Thoracic aorta (tissue), 2 donors: ENCODE measurements around the gene ADAMTS14. TPM values are rescaled to one million over a fixed set of nuclear protein-coding genes. Genes with fewer than 3 reads are reported as not detected.

ENCODE experiments used
- ATAC-seq: fragments of 150-250 bp; one replicate; pipeline ENCODE4 v1.8.0; 2017; ENCODE audit warnings: low read depth; ENCODE audit not compliant: insufficient number of reproducible peaks, low FRiP score
- DNase-seq: peaks from one replicate; pipeline ENCODE4 v3.0.0-alpha.2; 2020; ENCODE audit warnings: low spot score
- H3K27ac ChIP-seq, 2 donors: fragments of 200-600 bp; sonication (generic); 1 replicate in 1 of 2; 2 replicates in 1 of 2; pipeline ENCODE4 v1.5.1; 2016; ENCODE audit warnings: mild to moderate bottlenecking in 2 of 2, moderate library complexity in 2 of 2
- H3K27me3 ChIP-seq: fragments of 200-600 bp; sonication (generic); replicated peaks from 2 replicates; pipeline ENCODE4 v1.6.0; 2016; ENCODE audit warnings: mild to moderate bottlenecking; ENCODE audit not compliant: insufficient read depth
- H3K36me3 ChIP-seq: fragments of 200-600 bp; sonication (generic); one replicate; pipeline ENCODE4 v1.5.1; 2016
- H3K4me1 ChIP-seq, 2 donors: fragments of 200-600 bp; sonication (generic); 1 replicate in 1 of 2; 2 replicates in 1 of 2; pipeline versions ENCODE4 v1.5.1 to v1.6.0; 2016; ENCODE audit warnings: low read depth in 2 of 2, mild to moderate bottlenecking in 1 of 2; ENCODE audit not compliant: control insufficient read depth in 1 of 2
- H3K4me3 ChIP-seq: fragments of 200-600 bp; sonication (generic); 2 replicates; pipeline ENCODE4 v1.5.1; 2016; ENCODE audit warnings: mild to moderate bottlenecking
- H3K9me3 ChIP-seq: fragments of 200-600 bp; sonication (generic); 2 replicates; pipeline ENCODE4 v1.5.1; 2016
- total RNA-seq, 2 donors: library from RNA; depleted of rRNA; stranded (reverse); fragments of >200 nt; gene quantifications; one replicate each; pipeline versions ENCODE4 v1.1.0 to v1.2.3, GENCODE V29; 2016
- TF ChIP-seq, protein P1 (sequence below): fragments of 200-600 bp; sonication (generic); IDR thresholded peaks from one replicate; pipeline ENCODE4 v1.5.1; 2019; ENCODE audit warnings: antibody characterized with exemption

Gene ADAMTS14
- total RNA-seq, 2 donors from 2014 or later, result 1.3 TPM; not detected in 1

DNA sequence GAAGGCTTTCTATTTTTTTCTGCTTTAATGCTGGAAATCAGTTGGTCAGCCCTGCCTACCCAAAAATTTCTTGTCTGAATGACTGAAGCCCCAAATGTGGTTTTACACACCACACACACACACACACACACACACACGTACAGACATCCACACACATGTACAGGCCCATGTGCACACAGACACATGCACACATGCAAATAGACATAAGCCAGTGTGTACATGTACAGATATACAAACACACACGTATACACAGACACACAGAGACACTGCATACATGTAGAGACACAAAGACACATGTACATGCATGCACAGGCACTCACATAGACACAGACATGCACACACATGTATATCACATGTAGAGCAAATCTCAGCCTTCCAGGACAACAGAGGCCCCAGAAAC, 58.6 kb downstream of the ADAMTS14 start:
- Histone ChIP-seq H3K27ac (no peak overlapping the region), H3K36me3 (no peaks in the 10 kb centered on the region), H3K9me3 (no peaks in the 10 kb centered on the region), H3K4me1 (no peaks in the 10 kb centered on the region), H3K4me3 (no peak overlapping the region), H3K27me3 (no peaks in the 10 kb centered on the region)
- no peak for DNase-seq
- ATAC-seq, result no peak
- TF ChIP-seq, protein P1, sequence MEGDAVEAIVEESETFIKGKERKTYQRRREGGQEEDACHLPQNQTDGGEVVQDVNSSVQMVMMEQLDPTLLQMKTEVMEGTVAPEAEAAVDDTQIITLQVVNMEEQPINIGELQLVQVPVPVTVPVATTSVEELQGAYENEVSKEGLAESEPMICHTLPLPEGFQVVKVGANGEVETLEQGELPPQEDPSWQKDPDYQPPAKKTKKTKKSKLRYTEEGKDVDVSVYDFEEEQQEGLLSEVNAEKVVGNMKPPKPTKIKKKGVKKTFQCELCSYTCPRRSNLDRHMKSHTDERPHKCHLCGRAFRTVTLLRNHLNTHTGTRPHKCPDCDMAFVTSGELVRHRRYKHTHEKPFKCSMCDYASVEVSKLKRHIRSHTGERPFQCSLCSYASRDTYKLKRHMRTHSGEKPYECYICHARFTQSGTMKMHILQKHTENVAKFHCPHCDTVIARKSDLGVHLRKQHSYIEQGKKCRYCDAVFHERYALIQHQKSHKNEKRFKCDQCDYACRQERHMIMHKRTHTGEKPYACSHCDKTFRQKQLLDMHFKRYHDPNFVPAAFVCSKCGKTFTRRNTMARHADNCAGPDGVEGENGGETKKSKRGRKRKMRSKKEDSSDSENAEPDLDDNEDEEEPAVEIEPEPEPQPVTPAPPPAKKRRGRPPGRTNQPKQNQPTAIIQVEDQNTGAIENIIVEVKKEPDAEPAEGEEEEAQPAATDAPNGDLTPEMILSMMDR, result no peak

DNA sequence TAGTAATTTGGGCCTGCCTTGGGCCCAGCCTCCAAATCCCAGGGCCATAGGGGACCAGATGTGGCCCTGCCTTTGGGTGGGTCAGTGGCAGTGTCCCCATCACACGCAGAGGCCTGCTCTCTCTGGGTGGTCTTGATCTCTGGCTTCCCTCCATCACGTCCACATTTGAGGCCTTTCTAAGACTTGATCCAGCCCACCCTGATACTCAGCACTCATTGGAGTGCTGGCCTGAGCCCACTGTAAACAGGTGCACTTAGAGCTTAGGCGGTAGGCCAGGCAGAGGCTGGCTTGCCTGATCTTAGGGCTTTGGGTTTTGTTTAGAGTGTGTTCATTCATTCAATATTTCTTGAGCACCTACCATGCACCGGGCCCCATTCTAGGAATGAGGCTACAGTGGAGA, 60.3 kb downstream of the ADAMTS14 start:
- Histone ChIP-seq H3K4me3 (no peak overlapping the region), H3K9me3 (no peaks in the 10 kb centered on the region), H3K27ac (no peak overlapping the region), H3K36me3 (no peaks in the 10 kb centered on the region), H3K4me1 (no peaks in the 10 kb centered on the region), H3K27me3 (no peaks in the 10 kb centered on the region)
- no peak for ATAC-seq
- TF ChIP-seq, protein P1, result no peak
- DNase-seq, result no peak

DNA sequence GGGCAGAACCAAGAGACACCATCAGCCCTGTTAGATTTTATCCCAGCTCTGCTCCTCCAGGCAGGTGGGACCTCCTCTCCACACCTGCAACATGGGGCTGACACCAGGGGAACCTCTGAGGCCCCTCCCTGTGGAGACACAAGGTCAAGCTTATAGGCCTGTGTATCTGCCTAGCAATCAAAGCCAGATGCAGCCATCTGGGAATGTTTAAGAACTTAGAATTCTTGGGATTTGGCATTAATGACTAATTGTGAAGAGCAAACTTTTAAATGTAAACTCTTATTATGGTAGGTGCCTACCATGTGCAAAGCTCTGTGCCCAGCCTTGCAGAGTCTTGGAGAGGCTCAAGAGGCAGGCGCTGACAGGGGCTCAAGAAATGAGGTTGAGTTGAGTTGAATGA, 60.7 kb downstream of the ADAMTS14 start:
- TF ChIP-seq, protein P1, result no peak
- DNase-seq (no peak), ATAC-seq (no peak)

DNA sequence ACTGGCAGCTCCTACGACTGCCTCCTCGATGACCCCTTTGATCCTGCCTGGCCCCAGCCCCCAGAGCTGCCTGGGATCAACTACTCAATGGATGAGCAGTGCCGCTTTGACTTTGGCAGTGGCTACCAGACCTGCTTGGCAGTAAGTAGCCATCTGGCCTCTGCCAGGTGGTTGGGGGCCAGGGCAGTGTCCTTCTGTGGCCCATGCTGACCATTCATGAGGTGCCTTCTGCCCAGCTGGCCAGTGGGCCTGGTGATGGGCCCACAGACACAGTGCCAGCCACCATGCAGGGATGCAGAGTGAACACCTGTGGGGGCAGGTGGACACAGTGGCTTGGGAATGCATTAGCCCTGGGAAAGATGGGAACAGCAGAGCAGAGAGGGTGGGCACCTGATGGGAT, 62.9 kb downstream of the ADAMTS14 start:
- no peaks in the 10 kb centered on the region for H3K36me3 ChIP-seq
- no peaks in the 10 kb centered on the region for H3K27me3 ChIP-seq
- ATAC-seq, result no peak
- no peaks in the 10 kb centered on the region for H3K4me1 ChIP-seq
- no peak overlapping the region for H3K4me3 ChIP-seq
- H3K9me3 ChIP-seq, result no peaks in the 10 kb centered on the region
- no peak for DNase-seq
- no peak overlapping the region for H3K27ac ChIP-seq
- TF ChIP-seq, protein P1, result no peak

More for the DNA sequence above, 60.7 kb downstream of the ADAMTS14 start:
- Histone ChIP-seq H3K27me3 (no peaks in the 10 kb centered on the region), H3K27ac (no peak overlapping the region), H3K4me1 (no peaks in the 10 kb centered on the region), H3K9me3 (no peaks in the 10 kb centered on the region), H3K4me3 (no peak overlapping the region), H3K36me3 (no peaks in the 10 kb centered on the region)

DNA sequence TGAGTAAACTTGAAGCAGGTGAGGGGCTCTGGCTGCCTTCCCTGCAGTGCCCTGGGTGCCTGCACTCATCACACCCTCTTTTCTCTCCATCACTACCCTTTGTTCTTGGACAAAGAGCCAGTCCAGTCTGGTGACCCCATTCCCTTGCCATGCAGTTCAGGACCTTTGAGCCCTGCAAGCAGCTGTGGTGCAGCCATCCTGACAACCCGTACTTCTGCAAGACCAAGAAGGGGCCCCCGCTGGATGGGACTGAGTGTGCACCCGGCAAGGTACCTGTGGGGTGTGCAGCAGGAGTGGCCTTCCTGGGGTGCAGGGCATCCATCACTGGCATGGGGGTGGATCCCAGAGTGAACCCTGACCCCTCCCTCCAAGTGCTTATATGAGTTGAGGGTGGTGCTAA, 64.2 kb downstream of the ADAMTS14 start:
- ATAC-seq, result no peak
- H3K27me3 ChIP-seq, result no peaks in the 10 kb centered on the region
- H3K4me3 ChIP-seq, result no peak overlapping the region
- no peaks in the 10 kb centered on the region for H3K4me1 ChIP-seq
- H3K36me3 ChIP-seq, result no peaks in the 10 kb centered on the region
- DNase-seq, result no peak
- no peaks in the 10 kb centered on the region for H3K9me3 ChIP-seq
- TF ChIP-seq, protein P1, result no peak
- H3K27ac ChIP-seq, result no peak overlapping the region
